HepG2 (cell line): ENCODE data around the gene ITK. TPM values are rescaled to one million over a fixed set of nuclear protein-coding genes. Genes with fewer than 3 reads are reported as not detected.

ENCODE experiments used
- HHEX ChIP-seq: IDR thresholded peaks from 2 replicates; pipeline ENCODE4 v1.6.1; 2016; ENCODE audit warnings: control low read depth
- ISX ChIP-seq: sonication (generic); formaldehyde crosslinking; conservative IDR thresholded peaks from 2 replicates; pipeline ENCODE4 v1.5.0; 2020; ENCODE audit warnings: missing genetic modification reagents
- LCORL ChIP-seq, 2 experiments: fragments of 450-650 bp in 1 of 2; sonication (generic) in 1 of 2; formaldehyde crosslinking in 1 of 2; IDR thresholded peaks; 2 replicates each; pipeline versions ENCODE4 v1.5.0 to v1.6.1; 2017 to 2020; ENCODE audit warnings: antibody characterized with exemption in 1 of 2, missing genetic modification reagents in 1 of 2
- PREB ChIP-seq: sonication (generic); formaldehyde crosslinking; IDR thresholded peaks from 2 replicates; pipeline ENCODE4 v1.4.0; 2020; ENCODE audit warnings: missing genetic modification reagents
- RBM39 ChIP-seq: fragments of 200-400 bp; formaldehyde crosslinking; IDR thresholded peaks from one replicate; pipeline ENCODE4 v1.6.1; 2018; ENCODE audit warnings: antibody characterized with exemption, mild to moderate bottlenecking, low read depth, low read length; ENCODE audit not compliant: poor library complexity, severe bottlenecking
- SAFB2 ChIP-seq: sonication (generic); formaldehyde crosslinking; IDR thresholded peaks from 2 replicates; pipeline ENCODE4 v1.5.1; 2020; ENCODE audit warnings: missing genetic modification reagents, low read depth, mild to moderate bottlenecking, borderline replicate concordance
- SPEN ChIP-seq: sonication (generic); formaldehyde crosslinking; IDR thresholded peaks from 2 replicates; pipeline ENCODE4 v1.5.1; 2020; ENCODE audit warnings: low read depth, mild to moderate bottlenecking, missing genetic modification reagents
- SRSF4 ChIP-seq: fragments of 200-400 bp; formaldehyde crosslinking; IDR thresholded peaks from one replicate; pipeline ENCODE4 v1.6.1; 2018; ENCODE audit warnings: mild to moderate bottlenecking, low read depth, low read length, moderate library complexity; ENCODE audit not compliant: poor library complexity, severe bottlenecking
- TFDP2 ChIP-seq: sonication (generic); formaldehyde crosslinking; IDR thresholded peaks from 2 replicates; pipeline ENCODE4 v1.4.0; 2020; ENCODE audit warnings: missing genetic modification reagents
- ZFP1 ChIP-seq: IDR thresholded peaks from 2 replicates; pipeline ENCODE4 v1.6.1; 2016
- ZKSCAN1 ChIP-seq: fragments of 150-350 bp; IDR thresholded peaks from 2 replicates; pipeline ENCODE4 v1.6.1; 2014; ENCODE audit warnings: low read length
- ZNF335 ChIP-seq: sonication (generic); formaldehyde crosslinking; IDR thresholded peaks from 2 replicates; pipeline ENCODE4 v1.4.0; 2020; ENCODE audit warnings: missing genetic modification reagents
- ZNF414 ChIP-seq: sonication (generic); formaldehyde crosslinking; IDR thresholded peaks from 2 replicates; pipeline ENCODE4 v1.5.0; 2020; ENCODE audit warnings: missing genetic modification reagents
- ZNF703 ChIP-seq: sonication (generic); formaldehyde crosslinking; IDR thresholded peaks from 2 replicates; pipeline ENCODE4 v1.5.1; 2020; ENCODE audit warnings: missing genetic modification reagents, mild to moderate bottlenecking, moderate library complexity, borderline replicate concordance
- ZSCAN9 ChIP-seq: IDR thresholded peaks from 2 replicates; pipeline ENCODE4 v1.6.1; 2016; ENCODE audit warnings: borderline replicate concordance
- polyA plus RNA-seq, 8 experiments: library from polyadenylated mRNA; depleted of rRNA in 3 of 8; stranded (reverse) in 7 of 8; unstranded in 1 of 8; fragments of >200 nt; fragmentation: Illumina TruSeq in 4 of 8; extraction: Trizol in 4 of 8; gene quantifications; 2 replicates each; pipeline versions ENCODE4 v1.2.1 to v1.2.3, GENCODE V29; 2011 to 2016; ENCODE audit warnings: low read depth in 4 of 8, missing spikeins in 1 of 8, mixed read lengths in 1 of 8; ENCODE audit not compliant: insufficient read depth in 1 of 8
- total RNA-seq, 5 experiments: library from RNA; depleted of rRNA; stranded (reverse); fragments of >200 nt; fragmentation: Illumina TruSeq; extraction: Trizol; gene quantifications; 2 replicates each; pipeline ENCODE4 v1.2.3, GENCODE V29; 2016; ENCODE audit warnings: low read depth in 1 of 5
- TF ChIP-seq, protein P1 (sequence below): sonication (generic); formaldehyde crosslinking; IDR thresholded peaks from 2 replicates; pipeline ENCODE4 v1.8.0; 2022; ENCODE audit warnings: missing genetic modification reagents, mild to moderate bottlenecking, inconsistent platforms, borderline replicate concordance
- TF ChIP-seq, protein P2 (sequence below): sonication (generic); formaldehyde crosslinking; IDR thresholded peaks from 2 replicates; pipeline ENCODE4 v1.9.0; 2021; ENCODE audit warnings: missing genetic modification reagents, mild to moderate bottlenecking, borderline replicate concordance
- TF ChIP-seq, protein P3 (sequence below): sonication (generic); formaldehyde crosslinking; IDR thresholded peaks from 2 replicates; pipeline ENCODE4 v1.4.0; 2020; ENCODE audit warnings: missing genetic modification reagents, borderline replicate concordance

Gene ITK
- total and polyA plus RNA-seq, 2 of the 13 experiments (the other 11 are each of a cell fraction or from before 2014, with no cell fraction given), result 0.01 TPM; not detected in 1

DNA sequence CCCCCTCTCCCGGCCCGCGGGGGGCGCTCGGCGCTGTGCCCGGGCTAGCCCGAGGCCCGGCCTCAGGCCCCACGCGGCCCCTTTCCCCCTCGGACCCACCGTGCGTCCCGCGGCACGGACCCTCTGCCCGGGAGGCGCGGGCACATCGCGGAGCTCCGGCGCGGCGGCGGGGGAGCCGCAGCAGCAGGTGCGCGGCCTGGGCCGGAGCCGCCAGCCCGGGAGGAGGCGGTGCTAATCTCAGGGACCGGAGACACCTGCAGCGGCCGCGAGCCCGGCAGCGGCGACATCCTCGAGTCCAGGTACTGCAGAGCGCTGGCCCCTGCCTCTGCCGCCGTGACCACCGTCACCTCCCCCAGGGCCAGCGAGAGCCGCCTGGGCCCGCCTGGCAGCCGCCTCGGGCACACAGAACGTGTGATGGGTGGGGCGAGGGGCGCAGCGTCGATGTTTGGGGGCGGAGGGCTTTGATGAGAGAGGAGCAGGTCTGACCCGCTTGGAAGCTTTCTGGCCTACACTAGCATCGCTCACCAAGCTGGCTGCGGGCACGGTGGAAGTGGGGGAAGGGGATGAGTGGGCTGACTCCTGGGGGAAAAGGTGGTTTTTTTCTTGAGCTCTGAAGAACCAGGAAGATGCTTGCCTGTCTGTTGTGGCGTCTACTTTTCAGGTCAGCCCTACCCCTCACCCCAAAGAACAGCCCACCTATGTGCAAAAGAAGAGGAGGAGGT, 85.8 kb downstream of the ITK start (continued):
- TF ChIP-seq, protein P1, sequence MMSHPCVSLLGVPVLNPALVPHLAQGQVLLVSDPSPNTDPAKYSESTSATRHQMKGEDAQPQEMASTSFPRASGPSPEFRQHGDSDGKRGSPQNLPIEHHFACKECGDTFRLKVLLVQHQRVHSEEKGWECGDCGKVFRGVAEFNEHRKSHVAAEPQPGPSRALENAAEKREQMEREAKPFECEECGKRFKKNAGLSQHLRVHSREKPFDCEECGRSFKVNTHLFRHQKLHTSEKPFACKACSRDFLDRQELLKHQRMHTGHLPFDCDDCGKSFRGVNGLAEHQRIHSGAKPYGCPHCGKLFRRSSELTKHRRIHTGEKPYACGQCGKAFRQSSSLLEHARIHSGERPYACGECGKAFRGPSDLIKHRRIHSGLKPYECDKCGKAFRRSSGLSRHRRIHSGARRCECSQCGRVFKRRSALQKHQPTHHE, result no peak
- no peak for TF ChIP-seq PREB (CRISPR knock-in tag)
- TF ChIP-seq SPEN (CRISPR knock-in tag), result peak; percentile 59; the same call in 1 of the 2 replicates
- TF ChIP-seq HHEX (CRISPR knock-in tag), result no peak
- TF ChIP-seq TFDP2 (CRISPR knock-in tag), result no peak
- no peak for TF ChIP-seq ZSCAN9
- no peak for TF ChIP-seq ZNF703
- TF ChIP-seq, protein P2, sequence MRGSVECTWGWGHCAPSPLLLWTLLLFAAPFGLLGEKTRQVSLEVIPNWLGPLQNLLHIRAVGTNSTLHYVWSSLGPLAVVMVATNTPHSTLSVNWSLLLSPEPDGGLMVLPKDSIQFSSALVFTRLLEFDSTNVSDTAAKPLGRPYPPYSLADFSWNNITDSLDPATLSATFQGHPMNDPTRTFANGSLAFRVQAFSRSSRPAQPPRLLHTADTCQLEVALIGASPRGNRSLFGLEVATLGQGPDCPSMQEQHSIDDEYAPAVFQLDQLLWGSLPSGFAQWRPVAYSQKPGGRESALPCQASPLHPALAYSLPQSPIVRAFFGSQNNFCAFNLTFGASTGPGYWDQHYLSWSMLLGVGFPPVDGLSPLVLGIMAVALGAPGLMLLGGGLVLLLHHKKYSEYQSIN (CRISPR knock-in tag), result no peak
- TF ChIP-seq ZNF335 (CRISPR knock-in tag), result no peak
- no peak for TF ChIP-seq ZNF414
- no peak for TF ChIP-seq SRSF4
- TF ChIP-seq, protein P3, sequence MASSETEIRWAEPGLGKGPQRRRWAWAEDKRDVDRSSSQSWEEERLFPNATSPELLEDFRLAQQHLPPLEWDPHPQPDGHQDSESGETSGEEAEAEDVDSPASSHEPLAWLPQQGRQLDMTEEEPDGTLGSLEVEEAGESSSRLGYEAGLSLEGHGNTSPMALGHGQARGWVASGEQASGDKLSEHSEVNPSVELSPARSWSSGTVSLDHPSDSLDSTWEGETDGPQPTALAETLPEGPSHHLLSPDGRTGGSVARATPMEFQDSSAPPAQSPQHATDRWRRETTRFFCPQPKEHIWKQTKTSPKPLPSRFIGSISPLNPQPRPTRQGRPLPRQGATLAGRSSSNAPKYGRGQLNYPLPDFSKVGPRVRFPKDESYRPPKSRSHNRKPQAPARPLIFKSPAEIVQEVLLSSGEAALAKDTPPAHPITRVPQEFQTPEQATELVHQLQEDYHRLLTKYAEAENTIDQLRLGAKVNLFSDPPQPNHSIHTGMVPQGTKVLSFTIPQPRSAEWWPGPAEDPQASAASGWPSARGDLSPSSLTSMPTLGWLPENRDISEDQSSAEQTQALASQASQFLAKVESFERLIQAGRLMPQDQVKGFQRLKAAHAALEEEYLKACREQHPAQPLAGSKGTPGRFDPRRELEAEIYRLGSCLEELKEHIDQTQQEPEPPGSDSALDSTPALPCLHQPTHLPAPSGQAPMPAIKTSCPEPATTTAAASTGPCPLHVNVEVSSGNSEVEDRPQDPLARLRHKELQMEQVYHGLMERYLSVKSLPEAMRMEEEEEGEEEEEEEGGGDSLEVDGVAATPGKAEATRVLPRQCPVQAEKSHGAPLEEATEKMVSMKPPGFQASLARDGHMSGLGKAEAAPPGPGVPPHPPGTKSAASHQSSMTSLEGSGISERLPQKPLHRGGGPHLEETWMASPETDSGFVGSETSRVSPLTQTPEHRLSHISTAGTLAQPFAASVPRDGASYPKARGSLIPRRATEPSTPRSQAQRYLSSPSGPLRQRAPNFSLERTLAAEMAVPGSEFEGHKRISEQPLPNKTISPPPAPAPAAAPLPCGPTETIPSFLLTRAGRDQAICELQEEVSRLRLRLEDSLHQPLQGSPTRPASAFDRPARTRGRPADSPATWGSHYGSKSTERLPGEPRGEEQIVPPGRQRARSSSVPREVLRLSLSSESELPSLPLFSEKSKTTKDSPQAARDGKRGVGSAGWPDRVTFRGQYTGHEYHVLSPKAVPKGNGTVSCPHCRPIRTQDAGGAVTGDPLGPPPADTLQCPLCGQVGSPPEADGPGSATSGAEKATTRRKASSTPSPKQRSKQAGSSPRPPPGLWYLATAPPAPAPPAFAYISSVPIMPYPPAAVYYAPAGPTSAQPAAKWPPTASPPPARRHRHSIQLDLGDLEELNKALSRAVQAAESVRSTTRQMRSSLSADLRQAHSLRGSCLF (CRISPR knock-in tag), result no peak
- no peak for TF ChIP-seq LCORL (IDR thresholded peaks at IDR 0.05)
- 0 out of 2 replicates have a peak, but pooled peaks have one; percentile 49 for TF ChIP-seq LCORL (CRISPR knock-in tag; IDR thresholded peaks at IDR 0.05)
- no peak for TF ChIP-seq ISX (CRISPR knock-in tag)
- no peak for TF ChIP-seq RBM39
- no peak for TF ChIP-seq ZKSCAN1
- no peak for TF ChIP-seq SAFB2 (CRISPR knock-in tag)
- no peak for TF ChIP-seq ZFP1 (CRISPR knock-in tag)
